Neural cell (in vitro differentiated cells): ENCODE measurements around the gene CKB.

ENCODE experiments used
- CTCF ChIP-seq: fragments of 450-650 bp; IDR thresholded peaks from 2 replicates; pipeline ENCODE4 v1.5.1; 2014; ENCODE audit warnings: antibody characterized with exemption, mild to moderate bottlenecking, moderate library complexity; ENCODE audit not compliant: poor library complexity, severe bottlenecking
- RAD21 ChIP-seq: fragments of 450-650 bp; conservative IDR thresholded peaks from 2 replicates; pipeline ENCODE4 v1.6.1; 2014; ENCODE audit warnings: antibody characterized with exemption, mild to moderate bottlenecking, moderate library complexity
- SMC3 ChIP-seq: fragments of 450-650 bp; conservative IDR thresholded peaks from 2 replicates; pipeline ENCODE4 v1.6.1; 2014; ENCODE audit warnings: antibody characterized with exemption, mild to moderate bottlenecking, moderate library complexity; ENCODE audit not compliant: poor library complexity

- TF ChIP-seq RAD21 (no peak), CTCF (no peak), SMC3 (no peak)
Measured at GRCh38 chr14:103519837-103520212, 2.8 kb downstream of the CKB start.
